HG03135 (cell line): Measurements from ENCODE around the gene PGLYRP4.

Experiments used
- ATAC-seq: cut with Tn5 transposase; IDR thresholded peaks from one replicate; pipeline ENCODE4 v1.9.1; 2021; ENCODE audit warnings: mild to moderate bottlenecking, moderate library complexity; ENCODE audit not compliant: unreplicated experiment

PGLYRP4 gene

GRCh38 chr1:153379591-153379990 is 30.9 kb upstream of the PGLYRP4 start:
- no peak for ATAC-seq

GRCh38 chr1:153375511-153375910 is 26.9 kb upstream of the PGLYRP4 start, which contains the start of gene S100A12:
S100A12 (minus strand) TSS chr1:153375621; CDS start chr1:153374592, 1,029 bp downstream.
- no peak for ATAC-seq

- no peak for ATAC-seq
Observed at GRCh38 chr1:153374071-153374470, 25.4 kb upstream of the PGLYRP4 start.

GRCh38 chr1:153372571-153372970 is 23.9 kb upstream of the PGLYRP4 start:
- no peak for ATAC-seq

- no peak for ATAC-seq
Observed at GRCh38 chr1:153371231-153371630, 22.6 kb upstream of the PGLYRP4 start.

GRCh38 chr1:153370146-153370545 is 21.5 kb upstream of the PGLYRP4 start:
- no peak for ATAC-seq

- no peak for ATAC-seq
Observed at GRCh38 chr1:153368495-153368894, 19.9 kb upstream of the PGLYRP4 start.

- no peak for ATAC-seq
Observed at GRCh38 chr1:153367090-153367489, 18.4 kb upstream of the PGLYRP4 start.

- no peak for ATAC-seq
Observed at GRCh38 chr1:153366261-153366660, 17.6 kb upstream of the PGLYRP4 start.

- no peak for ATAC-seq
Observed at GRCh38 chr1:153365696-153366095, 17.1 kb upstream of the PGLYRP4 start.

- ATAC-seq: no peak
Observed at GRCh38 chr1:153364766-153365666, 16.4 kb upstream of the PGLYRP4 start.

GRCh38 chr1:153364156-153364555 is 15.5 kb upstream of the PGLYRP4 start:
- ATAC-seq: no peak

GRCh38 chr1:153363641-153364040 is 15.0 kb upstream of the PGLYRP4 start:
- ATAC-seq: no peak

GRCh38 chr1:153362187-153362775 is 13.6 kb upstream of the PGLYRP4 start:
- ATAC-seq: no peak

- no peak for ATAC-seq
Observed at GRCh38 chr1:153361480-153362109, 13.0 kb upstream of the PGLYRP4 start.

GRCh38 chr1:153360592-153361479 is 12.2 kb upstream of the PGLYRP4 start:
- ATAC-seq: no peak

GRCh38 chr1:153360190-153360589 is 11.5 kb upstream of the PGLYRP4 start:
- ATAC-seq: no peak

GRCh38 chr1:153359241-153359640 is 10.6 kb upstream of the PGLYRP4 start:
- no peak for ATAC-seq

- ATAC-seq: no peak
Observed at GRCh38 chr1:153358691-153358975, 10.0 kb upstream of the PGLYRP4 start.

GRCh38 chr1:153357853-153358690 is 9.4 kb upstream of the PGLYRP4 start, which contains the start of gene S100A9:
S100A9 (plus strand) TSS chr1:153357854; CDS start chr1:153358284, 430 bp downstream.
- no peak for ATAC-seq
